HG03378 (cell line): ENCODE measurements around the gene PDE9A.

ENCODE experiments used
- ATAC-seq: cut with Tn5 transposase; IDR thresholded peaks from one replicate; pipeline ENCODE4 v1.9.1; 2021; ENCODE audit warnings: mild to moderate bottlenecking, moderate library complexity; ENCODE audit not compliant: unreplicated experiment

PDE9A gene

GRCh38 chr21:42753804-42754203, 100.4 kb downstream of the PDE9A start:
- ATAC-seq = no peak

- ATAC-seq = no peak
These were observed 101.0 kb downstream of the PDE9A start for GRCh38 chr21:42754270-42754933.

GRCh38 chr21:42755031-42755665, 101.7 kb downstream of the PDE9A start:
- ATAC-seq = no peak

- no peak for ATAC-seq
These were observed 102.6 kb downstream of the PDE9A start for GRCh38 chr21:42755766-42756579.

GRCh38 chr21:42756580-42757250, 103.3 kb downstream of the PDE9A start:
- ATAC-seq = no peak

GRCh38 chr21:42757422-42757821, 104.0 kb downstream of the PDE9A start:
- ATAC-seq = no peak

- no peak for ATAC-seq
These were observed 104.6 kb downstream of the PDE9A start for GRCh38 chr21:42757826-42758655.

- ATAC-seq = no peak
These were observed 105.5 kb downstream of the PDE9A start for GRCh38 chr21:42758721-42759593.

- no peak for ATAC-seq
These were observed 106.1 kb downstream of the PDE9A start for GRCh38 chr21:42759594-42759927.

GRCh38 chr21:42760361-42760950, 107.0 kb downstream of the PDE9A start:
- no peak for ATAC-seq

- no peak for ATAC-seq
These were observed 107.7 kb downstream of the PDE9A start for GRCh38 chr21:42760951-42761751.

GRCh38 chr21:42761776-42762335, 108.4 kb downstream of the PDE9A start:
- ATAC-seq = no peak

- no peak for ATAC-seq
These were observed 110.4 kb downstream of the PDE9A start for GRCh38 chr21:42763581-42764442.

GRCh38 chr21:42764443-42764760, 111.0 kb downstream of the PDE9A start:
- ATAC-seq = no peak

- ATAC-seq = no peak
These were observed 111.5 kb downstream of the PDE9A start for GRCh38 chr21:42764883-42765282.

GRCh38 chr21:42765656-42766055, 112.2 kb downstream of the PDE9A start:
- no peak for ATAC-seq
